GM18861 (cell line): ENCODE results near the gene OR6P1.

Source experiments
- ATAC-seq: cut with Tn5 transposase; IDR thresholded peaks from one replicate; pipeline ENCODE4 v1.9.1; 2021; ENCODE audit not compliant: unreplicated experiment

OR6P1 gene

GRCh38 chr1:158520021-158520420, 50.4 kb downstream of the OR6P1 start:
- no peak for ATAC-seq

DNA sequence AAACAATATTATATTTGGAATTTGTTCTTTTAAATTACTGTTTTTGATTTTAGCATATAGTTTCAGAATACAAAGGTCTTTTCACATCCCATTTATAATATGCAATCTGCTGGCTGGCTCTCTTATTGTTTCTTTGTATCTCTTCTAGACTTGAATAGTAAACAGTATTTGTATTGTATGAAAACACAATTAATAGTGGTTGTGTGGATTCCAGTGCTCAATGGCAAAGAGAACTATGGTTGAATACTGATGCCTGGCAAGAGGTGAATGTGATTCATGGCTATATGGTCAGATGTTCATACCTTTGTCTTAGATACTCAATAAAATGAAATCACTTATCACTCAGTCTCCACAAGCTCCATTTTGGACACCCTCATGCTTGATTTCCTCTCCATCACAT, 53.4 kb downstream of the OR6P1 start:
- no peak for ATAC-seq
